Pancreas (tissue), 10 donors: Measurements from ENCODE around the gene SNAP25. TPM values are rescaled to one million over a fixed set of nuclear protein-coding genes. Genes with fewer than 3 reads are reported as not detected.

Experiments
- ATAC-seq, 4 donors: fragments of 200-7000 bp; cut with Tn5 transposase; one replicate each; pipeline versions ENCODE4 v1.8.0 to v1.9.1; 2020; ENCODE audit warnings: mild to moderate bottlenecking in 4 of 4, moderate library complexity in 4 of 4
- DNase-seq, 6 donors: peaks; one replicate each; pipeline ENCODE4 v3.0.0-alpha.2; 2020
- FAIRE-seq: peaks from 2 replicates; lab custom pipeline; 2012; peaks lifted over from hg19 to GRCh38; lab: Jason Lieb, UNC
- H3K27ac ChIP-seq, 4 donors: fragments of 200-600 bp; sonication (generic); 1 replicate in 3 of 4; 2 replicates in 1 of 4; pipeline versions ENCODE4 v1.5.0 to v1.8.0; 2020
- H3K27me3 ChIP-seq, 4 donors: fragments of 200-600 bp; one replicate each; pipeline ENCODE4 v1.8.0; 2021
- H3K36me3 ChIP-seq, 3 donors: fragments of 200-600 bp; sonication (generic) in 1 of 3; one replicate each; pipeline versions ENCODE4 v1.5.0 to v1.8.0; 2020 to 2021
- H3K4me1 ChIP-seq, 3 donors: fragments of 200-600 bp; one replicate each; pipeline ENCODE4 v1.8.0; 2021
- H3K4me3 ChIP-seq, 4 donors: fragments of 200-600 bp; sonication (generic) in 2 of 4; one replicate each; pipeline versions ENCODE4 v1.5.0 to v1.8.0; 2020 to 2021
- H3K9me3 ChIP-seq, 4 donors: fragments of 200-600 bp; one replicate each; pipeline ENCODE4 v1.8.0; 2021
- CTCF ChIP-seq, 4 donors: fragments of 200-600 bp; sonication (generic) in 3 of 4; IDR thresholded peaks; one replicate each; pipeline versions ENCODE4 v1.5.0 to v1.8.0; 2021; ENCODE audit warnings: antibody characterized with exemption in 4 of 4
- WGBS, 2 donors: extraction: QIAGEN DNeasy Blood & Tissue Kit; methylation state at CpG; one replicate each; pipeline ENCODE4 v1.1.7; 2013; 5-methylcytosine and 5-hydroxymethylcytosine counted together
- intact Hi-C, 3 donors: fragments of 100-400 bp; cut with DNase I; formaldehyde crosslinking; loops; one replicate each; pipeline versions ENCODE4 v1.11.1 to v1.14.2; 2022
- polyA plus RNA-seq, 2 donors: library from polyadenylated mRNA; stranded (reverse); fragments of 200-250 nt; gene quantifications; one replicate each; pipeline ENCODE4 v1.2.3, GENCODE V29; 2013
- total RNA-seq, 6 donors: library from RNA; stranded (reverse); fragmentation: NEBNext Ultra II Directional in 4 of 6; extraction: Animal tissue kit (Norgen Biotek cat#: 25700) in 4 of 6; gene quantifications; one replicate each; pipeline versions ENCODE4 v1.2.1 to v1.2.4, GENCODE V29; 2021 to 2023
- donor health status: healthy with polysubstance abuse.
- donor health status: DM: no; HTN: no; CAD: no; lungs with moderate emphysema.
- donor health status: DM: no; HTN: no; CAD: no.
- donor health status: control.
- donor health status: control.
- donor health status: Bipolar disorder and iron deficiency.
- donor health status: DM: yes; HTN: yes; CAD: no.
- donor health status: DM: no; HTN: no; CAD: no.
- donor health status: DM: no; HTN: no; CAD: no.
- donor health status: DM: yes; HTN: yes; CAD: no.

Gene SNAP25
- total and polyA plus RNA-seq, 8 donors, result 0.95 to 50.3 (median 4.5) TPM

DNA sequence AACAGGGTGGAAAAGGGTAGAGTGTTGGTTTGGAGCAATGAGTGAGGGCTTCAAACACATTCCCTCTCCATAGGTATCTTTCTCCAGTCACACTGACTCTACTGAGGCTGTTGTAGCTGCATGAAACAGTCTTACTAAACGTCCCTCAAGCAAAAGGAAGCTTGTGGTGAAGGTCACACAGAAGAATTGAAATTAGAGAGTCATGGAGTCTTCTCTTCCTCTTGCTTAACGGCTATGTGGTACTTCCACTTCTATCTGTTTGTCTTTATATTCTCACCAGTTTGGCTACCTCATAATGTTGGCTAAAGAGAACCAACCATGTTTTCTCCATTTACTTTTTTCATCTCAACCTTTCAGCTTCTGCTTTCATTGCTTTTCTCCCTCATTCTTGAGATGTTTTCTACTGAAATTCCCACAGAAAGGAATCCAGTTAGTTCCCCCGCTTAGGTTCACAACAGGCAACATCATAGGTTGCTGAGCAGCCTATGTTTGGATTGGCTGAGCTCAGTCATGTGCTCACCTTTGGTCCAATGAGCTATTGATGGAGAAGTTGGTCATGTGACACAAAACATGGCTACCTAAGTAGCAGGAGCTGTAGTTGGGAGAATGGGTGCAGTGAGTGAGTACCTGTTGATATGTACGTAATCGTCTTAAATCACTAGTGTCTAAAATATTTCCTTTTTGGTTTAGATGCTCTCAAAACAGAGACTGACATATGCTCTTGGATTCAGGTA, 99.8 kb downstream of the SNAP25 start:
- Histone ChIP-seq H3K27me3 (no peaks in the 10 kb centered on the region), H3K4me3 (no peak overlapping the region), H3K4me1 (no peaks in the 10 kb centered on the region), H3K27ac (no peak overlapping the region), H3K36me3 (no peaks in the 10 kb centered on the region), H3K9me3 (no peaks in the 10 kb centered on the region)
- 70 to 78% methylated on average over 5 of the region's 5 CpGs for WGBS, 2 donors
- DNase-seq (no peak), ATAC-seq (no peak), FAIRE-seq (no peak)
- no peak for TF ChIP-seq CTCF (IDR thresholded peaks at IDR 0.05)
- intact Hi-C loops, result no loop called here

DNA sequence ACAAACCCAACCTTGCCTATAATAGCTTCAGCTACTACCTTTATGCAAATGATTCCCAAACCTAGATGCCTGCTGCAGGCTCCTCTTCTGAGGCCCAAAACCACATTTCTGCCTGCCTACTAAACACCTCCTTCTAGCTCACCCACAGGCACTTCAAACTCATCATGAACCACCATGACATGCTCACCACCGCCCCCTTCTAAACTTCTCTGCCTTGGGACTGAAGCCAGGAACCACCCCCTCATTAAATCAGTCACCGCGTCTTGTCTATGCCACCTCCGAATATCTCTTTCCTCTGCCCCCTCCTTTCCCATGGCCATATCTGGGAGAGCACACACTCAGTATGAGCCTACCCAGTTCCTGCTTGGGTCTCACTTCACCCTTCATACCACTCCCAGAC, 101.2 kb downstream of the SNAP25 start:
- no peaks in the 10 kb centered on the region for H3K9me3 ChIP-seq
- DNase-seq (no peak), FAIRE-seq (no peak), ATAC-seq (no peak)
- intact Hi-C loops, result no loop called here
- H3K4me1 ChIP-seq, result no peaks in the 10 kb centered on the region
- no peaks in the 10 kb centered on the region for H3K36me3 ChIP-seq
- WGBS, 2 donors, result 65 to 69% methylated on average over 4 of the region's 4 CpGs
- TF ChIP-seq CTCF (IDR thresholded peaks at IDR 0.05), result no peak
- no peaks in the 10 kb centered on the region for H3K27me3 ChIP-seq
- H3K4me3 ChIP-seq, result no peak overlapping the region
- no peak overlapping the region for H3K27ac ChIP-seq

GRCh38 chr20:10321138-10321717, 102.6 kb downstream of the SNAP25 start:
- Histone ChIP-seq H3K27ac (no peak overlapping the region), H3K27me3 (no peaks in the 10 kb centered on the region), H3K4me1 (no peaks in the 10 kb centered on the region), H3K36me3 (no peaks in the 10 kb centered on the region), H3K4me3 (no peak overlapping the region), H3K9me3 (no peaks in the 10 kb centered on the region)
- no peak for TF ChIP-seq CTCF (IDR thresholded peaks at IDR 0.05)
- FAIRE-seq (no peak), DNase-seq (no peak), ATAC-seq (peak in 1 of 4 donors; percentile 20)
- intact Hi-C loops, result no loop called here

DNA sequence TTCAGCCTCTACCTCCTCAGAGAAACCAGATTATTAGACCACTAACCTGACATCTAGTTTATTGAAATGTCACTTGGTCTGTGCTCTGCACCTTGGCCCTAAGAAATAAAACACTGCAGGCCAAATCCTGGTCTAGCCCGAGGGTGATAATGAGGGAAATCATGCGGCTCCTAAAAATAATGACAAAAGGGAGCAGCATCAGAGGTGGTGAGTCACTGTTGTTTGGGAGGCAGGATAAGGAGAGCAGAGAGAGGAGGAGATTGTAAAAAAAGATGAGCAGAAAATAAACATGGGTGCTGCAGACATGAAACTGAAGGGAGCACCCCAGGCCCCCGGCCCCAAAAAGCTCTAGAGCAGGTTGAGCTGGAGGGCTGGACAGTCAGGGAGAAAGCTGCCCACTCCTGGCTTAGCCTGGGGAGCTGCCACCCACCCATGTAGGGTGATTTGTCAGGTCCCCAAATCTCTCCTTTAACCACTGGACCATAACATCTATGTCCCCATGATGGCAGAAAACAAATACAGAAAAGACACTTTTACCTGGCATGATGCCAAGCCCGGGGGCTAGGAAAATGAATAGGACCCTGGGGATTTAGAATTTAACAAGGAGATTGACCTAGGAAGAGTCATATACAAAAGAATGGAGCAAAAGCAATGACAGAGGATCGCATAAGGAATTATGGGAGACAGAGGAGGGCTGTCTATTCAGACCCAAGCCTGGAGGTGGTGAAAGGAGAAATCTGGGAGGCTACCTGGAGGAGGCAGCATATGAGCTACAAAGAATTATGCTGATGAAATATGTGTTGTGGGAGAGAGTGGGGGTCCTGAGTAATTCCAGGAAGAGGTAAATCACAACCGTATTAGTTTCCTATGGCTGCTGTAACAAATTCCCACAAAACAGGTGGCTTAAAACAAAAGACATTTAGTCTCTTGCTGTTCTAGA, 103.7 kb downstream of the SNAP25 start:
- FAIRE-seq (no peak), ATAC-seq (no peak)
- 60 to 62% methylated on average over 6 of the region's 6 CpGs for WGBS, 2 donors

More for the DNA sequence above, 103.7 kb downstream of the SNAP25 start:
- H3K4me3 ChIP-seq, result no peak overlapping the region
- no peak for TF ChIP-seq CTCF (IDR thresholded peaks at IDR 0.05)
- H3K4me1 ChIP-seq, result no peaks in the 10 kb centered on the region
- no peak for DNase-seq
- intact Hi-C loops, result no loop called here
- no peaks in the 10 kb centered on the region for H3K36me3 ChIP-seq
- no peaks in the 10 kb centered on the region for H3K27me3 ChIP-seq
- H3K27ac ChIP-seq, result no peak overlapping the region
- no peaks in the 10 kb centered on the region for H3K9me3 ChIP-seq
